Measurements from ENCODE around the gene TTC7B.

Gene TTC7B

GRCh38 chr14:90545382-90545781 lies 270.8 kb downstream of the TTC7B start:
- Histone ChIP-seq H3K27me3 (ENCODE audit: insufficient read depth, poor library complexity, severe bottlenecking) (no peaks in the 10 kb centered on the region), H3K4me3 (ENCODE audit: severe bottlenecking) (no peak overlapping the region), H3K27ac (ENCODE audit: poor library complexity, severe bottlenecking) (no peak overlapping the region), H3K4me1 (ENCODE audit: insufficient read depth, poor library complexity, severe bottlenecking) (no peaks in the 10 kb centered on the region), H3K9me3 (ENCODE audit: severe bottlenecking) (no peaks in the 10 kb centered on the region), H3K36me3 (ENCODE audit: low read depth) (no peaks in the 10 kb centered on the region)
- no peak for ATAC-seq (ENCODE audit: low read depth)
- no peak for TF ChIP-seq CTCF (IDR thresholded peaks at IDR 0.05; ENCODE audit: poor library complexity, severe bottlenecking)
- DNase-seq (ENCODE audit: low spot score), result no peak

GRCh38 chr14:90544971-90545370 lies 271.3 kb downstream of the TTC7B start:
- H3K9me3 ChIP-seq (ENCODE audit: severe bottlenecking), result no peaks in the 10 kb centered on the region
- no peaks in the 10 kb centered on the region for H3K4me1 ChIP-seq (ENCODE audit: insufficient read depth, poor library complexity, severe bottlenecking)
- H3K36me3 ChIP-seq (ENCODE audit: low read depth), result no peaks in the 10 kb centered on the region
- H3K4me3 ChIP-seq (ENCODE audit: severe bottlenecking), result no peak overlapping the region
- DNase-seq (ENCODE audit: low spot score) (no peak), ATAC-seq (ENCODE audit: low read depth) (no peak)
- no peak overlapping the region for H3K27ac ChIP-seq (ENCODE audit: poor library complexity, severe bottlenecking)
- no peaks in the 10 kb centered on the region for H3K27me3 ChIP-seq (ENCODE audit: insufficient read depth, poor library complexity, severe bottlenecking)
- no peak for TF ChIP-seq CTCF (IDR thresholded peaks at IDR 0.05; ENCODE audit: poor library complexity, severe bottlenecking)

GRCh38 chr14:90544566-90544965 lies 271.7 kb downstream of the TTC7B start:
- TF ChIP-seq CTCF (IDR thresholded peaks at IDR 0.05; ENCODE audit: poor library complexity, severe bottlenecking), result no peak
- ATAC-seq (ENCODE audit: low read depth) (no peak), DNase-seq (ENCODE audit: low spot score) (no peak)
- Histone ChIP-seq H3K36me3 (ENCODE audit: low read depth) (no peaks in the 10 kb centered on the region), H3K4me3 (ENCODE audit: severe bottlenecking) (no peak overlapping the region), H3K9me3 (ENCODE audit: severe bottlenecking) (no peaks in the 10 kb centered on the region), H3K27me3 (ENCODE audit: insufficient read depth, poor library complexity, severe bottlenecking) (no peaks in the 10 kb centered on the region), H3K27ac (ENCODE audit: poor library complexity, severe bottlenecking) (no peak overlapping the region), H3K4me1 (ENCODE audit: insufficient read depth, poor library complexity, severe bottlenecking) (no peaks in the 10 kb centered on the region)

GRCh38 chr14:90543876-90544275 lies 272.4 kb downstream of the TTC7B start:
- Histone ChIP-seq H3K4me3 (ENCODE audit: severe bottlenecking) (no peak overlapping the region), H3K4me1 (ENCODE audit: insufficient read depth, poor library complexity, severe bottlenecking) (no peaks in the 10 kb centered on the region), H3K27ac (ENCODE audit: poor library complexity, severe bottlenecking) (no peak overlapping the region), H3K27me3 (ENCODE audit: insufficient read depth, poor library complexity, severe bottlenecking) (no peaks in the 10 kb centered on the region), H3K36me3 (ENCODE audit: low read depth) (no peaks in the 10 kb centered on the region), H3K9me3 (ENCODE audit: severe bottlenecking) (no peaks in the 10 kb centered on the region)
- no peak for ATAC-seq (ENCODE audit: low read depth)
- no peak for DNase-seq (ENCODE audit: low spot score)
- TF ChIP-seq CTCF (IDR thresholded peaks at IDR 0.05; ENCODE audit: poor library complexity, severe bottlenecking), result no peak

- DNase-seq (ENCODE audit: low spot score) (no peak), ATAC-seq (ENCODE audit: low read depth) (no peak)
- no peak for TF ChIP-seq CTCF (IDR thresholded peaks at IDR 0.05; ENCODE audit: poor library complexity, severe bottlenecking)
- Histone ChIP-seq H3K9me3 (ENCODE audit: severe bottlenecking) (no peaks in the 10 kb centered on the region), H3K27me3 (ENCODE audit: insufficient read depth, poor library complexity, severe bottlenecking) (no peaks in the 10 kb centered on the region), H3K36me3 (ENCODE audit: low read depth) (no peaks in the 10 kb centered on the region), H3K27ac (ENCODE audit: poor library complexity, severe bottlenecking) (no peak overlapping the region), H3K4me1 (ENCODE audit: insufficient read depth, poor library complexity, severe bottlenecking) (no peaks in the 10 kb centered on the region), H3K4me3 (ENCODE audit: severe bottlenecking) (no peak overlapping the region)
Measured at GRCh38 chr14:90541076-90541634, 275.1 kb downstream of the TTC7B start.

Measured in RWPE2 (cell line).